IMR-90 (cell line): ENCODE results near the gene OSGIN1.

Experiments
- NFE2L2 ChIP-seq: fragments of 150-350 bp; IDR thresholded peaks from 2 replicates; pipeline ENCODE4 v1.6.1; 2016; ENCODE audit warnings: low read depth, mild to moderate bottlenecking, low read length
- RCOR1 ChIP-seq: IDR thresholded peaks from 2 replicates; pipeline ENCODE4 v1.6.1; 2012; ENCODE audit warnings: mild to moderate bottlenecking, low read length, improper control_type of control experiment; ENCODE audit not compliant: insufficient replicate concordance
- SMC3 ChIP-seq: fragments of 150-350 bp; IDR thresholded peaks from 2 replicates; pipeline ENCODE4 v1.6.1; 2016; ENCODE audit warnings: low read depth, mild to moderate bottlenecking, antibody characterized with exemption, low read length, moderate library complexity
- TF ChIP-seq, protein P1 (sequence below): conservative IDR thresholded peaks from 2 replicates; pipeline ENCODE4 v1.5.1; 2012; ENCODE audit warnings: mild to moderate bottlenecking, low read depth, low read length, improper control_type of control experiment

DNA sequence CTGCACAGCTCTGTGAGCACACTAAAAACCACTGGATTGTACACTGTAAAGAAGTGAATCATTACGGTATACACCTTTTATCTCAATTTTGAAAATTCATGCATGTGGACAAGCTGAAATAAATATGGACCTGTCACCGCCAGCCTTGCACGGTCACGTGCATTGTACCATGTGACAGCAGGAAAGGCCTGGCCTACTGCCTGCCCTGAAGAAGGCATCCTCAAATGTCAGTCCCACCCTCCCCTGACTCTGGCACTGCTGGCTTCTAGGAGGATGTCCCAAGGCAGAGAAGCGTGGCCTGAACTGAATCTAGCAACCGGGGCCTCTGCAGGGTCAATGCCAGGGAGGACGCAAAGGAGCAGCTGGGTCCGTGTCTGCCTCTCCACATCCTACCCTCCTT is 54.9 kb downstream of the OSGIN1 start:
- TF ChIP-seq, protein P1, sequence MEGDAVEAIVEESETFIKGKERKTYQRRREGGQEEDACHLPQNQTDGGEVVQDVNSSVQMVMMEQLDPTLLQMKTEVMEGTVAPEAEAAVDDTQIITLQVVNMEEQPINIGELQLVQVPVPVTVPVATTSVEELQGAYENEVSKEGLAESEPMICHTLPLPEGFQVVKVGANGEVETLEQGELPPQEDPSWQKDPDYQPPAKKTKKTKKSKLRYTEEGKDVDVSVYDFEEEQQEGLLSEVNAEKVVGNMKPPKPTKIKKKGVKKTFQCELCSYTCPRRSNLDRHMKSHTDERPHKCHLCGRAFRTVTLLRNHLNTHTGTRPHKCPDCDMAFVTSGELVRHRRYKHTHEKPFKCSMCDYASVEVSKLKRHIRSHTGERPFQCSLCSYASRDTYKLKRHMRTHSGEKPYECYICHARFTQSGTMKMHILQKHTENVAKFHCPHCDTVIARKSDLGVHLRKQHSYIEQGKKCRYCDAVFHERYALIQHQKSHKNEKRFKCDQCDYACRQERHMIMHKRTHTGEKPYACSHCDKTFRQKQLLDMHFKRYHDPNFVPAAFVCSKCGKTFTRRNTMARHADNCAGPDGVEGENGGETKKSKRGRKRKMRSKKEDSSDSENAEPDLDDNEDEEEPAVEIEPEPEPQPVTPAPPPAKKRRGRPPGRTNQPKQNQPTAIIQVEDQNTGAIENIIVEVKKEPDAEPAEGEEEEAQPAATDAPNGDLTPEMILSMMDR, result no peak
- TF ChIP-seq RCOR1 (no peak), NFE2L2 (no peak), SMC3 (no peak)
